ENCODE data around the gene OPA1. TPM values are rescaled to one million over a fixed set of nuclear protein-coding genes. Genes with fewer than 3 reads are reported as not detected.
A peak's percentile ranks its signal among the peaks of the same experiment; 100 is the strongest.

The OPA1 gene
- total and polyA plus RNA-seq, 11 donors: 23.0 to 215 (median 106) TPM

- H3K36me3 ChIP-seq: peaks cover 0 to 100% (median 98%) of the 10 kb centered on the region in 9 donors
- ATAC-seq: no peak
- WGBS, 4 donors: 93 to 100% (median 96%) methylated on average over 1 of the region's 1 CpG
These were observed 67.2 kb downstream of the OPA1 start for GRCh38 chr3:193660171-193660570.

GRCh38 chr3:193660698-193661411 lies 67.8 kb downstream of the OPA1 start:
- DNase-seq (no peak), ATAC-seq (no peak)
- Histone ChIP-seq H3K36me3 (peaks cover 0 to 100% (median 94%) of the 10 kb centered on the region in 9 donors), H3K9me3 (no peaks in the 10 kb centered on the region), H3K4me3 (no peak overlapping the region), H3K4me1 (peaks cover 0 to 9% (median 0%) of the 10 kb centered on the region in 12 donors), H3K27me3 (no peaks in the 10 kb centered on the region), H3K27ac (no peak overlapping the region)
- TF ChIP-seq POLR2A (IDR thresholded peaks at IDR 0.05): no peak
- no peak for TF ChIP-seq CTCF (IDR thresholded peaks at IDR 0.05)
- intact Hi-C loops (cut with DNase I): loop anchor here in 7 of 10 donors (5.0 to 10.0 kb wide), 4 partner anchors 654 to 744 kb away; no protein-coding TSS in a partner anchor
- WGBS, 4 donors: 79 to 87% (median 82%) methylated on average over 4 of the region's 4 CpGs

More at GRCh38 chr3:193660171-193660570, 67.2 kb downstream of the OPA1 start:
- Histone ChIP-seq H3K27ac (no peak overlapping the region), H3K9me3 (no peaks in the 10 kb centered on the region), H3K27me3 (no peaks in the 10 kb centered on the region), H3K4me1 (peaks cover 0 to 10% (median 0%) of the 10 kb centered on the region in 12 donors), H3K4me3 (no peak overlapping the region)
- DNase-seq: no peak
- no peak for TF ChIP-seq CTCF (IDR thresholded peaks at IDR 0.05)
- TF ChIP-seq POLR2A (IDR thresholded peaks at IDR 0.05): no peak
- intact Hi-C loops (cut with DNase I): loop anchor here in 7 of 10 donors (5.0 to 10.0 kb wide), 4 partner anchors 655 to 745 kb away; no protein-coding TSS in a partner anchor

GRCh38 chr3:193662757-193663322 lies 69.8 kb downstream of the OPA1 start:
- WGBS, 4 donors: 87 to 92% (median 89%) methylated on average over 7 of the region's 7 CpGs
- ATAC-seq: no peak
- Histone ChIP-seq H3K27ac (no peak overlapping the region), H3K36me3 (peaks cover 0 to 100% (median 94%) of the 10 kb centered on the region in 9 donors), H3K27me3 (no peaks in the 10 kb centered on the region), H3K4me3 (no peak overlapping the region), H3K9me3 (no peaks in the 10 kb centered on the region), H3K4me1 (no peaks in the 10 kb centered on the region)
- intact Hi-C loops (cut with DNase I): loop anchor here in 7 of 10 donors (5.0 to 10.0 kb wide), 4 partner anchors 652 to 742 kb away; no protein-coding TSS in a partner anchor
- TF ChIP-seq POLR2A (IDR thresholded peaks at IDR 0.05) (no peak), CTCF (IDR thresholded peaks at IDR 0.05) (no peak)
- no peak for DNase-seq

- no peaks in the 10 kb centered on the region for H3K27me3 ChIP-seq
- no peaks in the 10 kb centered on the region for H3K4me1 ChIP-seq
- DNase-seq: no peak
- no peak for ATAC-seq
- 79 to 97% (median 94%) methylated on average over 1 of the region's 1 CpG for WGBS, 4 donors
- intact Hi-C loops (cut with DNase I): loop anchor here in 7 of 10 donors (2.0 to 10.0 kb wide), 5 partner anchors 649 to 739 kb away; no protein-coding TSS in a partner anchor
- TF ChIP-seq CTCF (IDR thresholded peaks at IDR 0.05) (peak; percentile 34 to 64 (median 51)), POLR2A (IDR thresholded peaks at IDR 0.05) (no peak)
- H3K27ac ChIP-seq: no peak overlapping the region
- no peak overlapping the region for H3K4me3 ChIP-seq
- peaks cover 0 to 100% (median 88%) of the 10 kb centered on the region in 9 donors for H3K36me3 ChIP-seq
- no peaks in the 10 kb centered on the region for H3K9me3 ChIP-seq
These were observed 72.5 kb downstream of the OPA1 start for GRCh38 chr3:193665370-193665989.
